ENCODE measurements around the gene SNX10. TPM values are rescaled to one million over a fixed set of nuclear protein-coding genes. Genes with fewer than 3 reads are reported as not detected.

The SNX10 gene
- total and polyA plus RNA-seq, 2 of the 8 experiments (the other 6 are each of a cell fraction or from before 2014, with no cell fraction given), result 4.4 to 9.6 TPM

- Histone ChIP-seq H4K20me1 (replicated peaks in 1 of 2; ENCODE audit: control insufficient read depth in 1 of 2, insufficient read depth in 2 of 2, low read length in 2 of 2) (no peaks in the 10 kb centered on the region), H4K8ac (ENCODE audit: extremely low read depth, insufficient read depth, low read length) (no peak overlapping the region), H3K36me3 (ENCODE audit: control insufficient read depth in 2 of 4, insufficient read depth in 4 of 4, low read length in 3 of 4) (no peaks in the 10 kb centered on the region), H3K14ac (ENCODE audit: insufficient read length) (no peak overlapping the region), H2BK5ac (ENCODE audit: low read depth, low read length) (no peak overlapping the region), H3K56ac (replicated peaks; ENCODE audit: insufficient read length, low read depth, low read length) (no peak overlapping the region), H2AK5ac (ENCODE audit: low read depth, low read length) (no peak overlapping the region), H2BK120ac (replicated peaks; ENCODE audit: low read depth, low read length) (no peak overlapping the region), H3K27me3 (replicated peaks in 1 of 4; ENCODE audit: control insufficient read depth in 3 of 4, extremely low read depth in 1 of 4, insufficient read depth in 3 of 4, low read length in 3 of 4) (no peaks in the 10 kb centered on the region), H3K4me1 (replicated peaks in 1 of 4; ENCODE audit: control insufficient read depth in 3 of 4, insufficient read depth in 4 of 4, low read length in 3 of 4) (no peaks in the 10 kb centered on the region; a peak in 2 of 7 replicates), H3K4me3 (ENCODE audit: extremely low read depth in 1 of 4, insufficient read depth in 2 of 4, low read depth in 3 of 4, low read length in 4 of 4) (no peak overlapping the region), H3K9me3 (ENCODE audit: insufficient read depth in 2 of 2, low read depth in 1 of 2, low read length in 1 of 2) (no peaks in the 10 kb centered on the region), H4K91ac (replicated peaks; ENCODE audit: insufficient read length, low read length) (no peak overlapping the region), H3K79me1 (ENCODE audit: low read depth, low read length) (no peaks in the 10 kb centered on the region), H3K18ac (ENCODE audit: extremely low read depth, low read length) (no peak overlapping the region), H3K23ac (ENCODE audit: insufficient read length) (no peak overlapping the region), H2BK15ac (ENCODE audit: low read length) (no peak overlapping the region), H4K5ac (ENCODE audit: insufficient read length, low read depth, low read length) (no peak overlapping the region), H2BK12ac (ENCODE audit: low read depth, low read length) (no peak overlapping the region), H3K27ac (ENCODE audit: low read depth, low read length) (no peak overlapping the region), H3K79me2 (ENCODE audit: control insufficient read depth in 1 of 2, insufficient read depth in 2 of 2, low read length in 2 of 2) (no peaks in the 10 kb centered on the region), H2BK20ac (ENCODE audit: low read length) (no peak overlapping the region), H3K4me2 (ENCODE audit: insufficient read depth in 1 of 2, low read depth in 2 of 2, low read length in 2 of 2) (no peak overlapping the region), H3K9ac (replicated peaks in 1 of 4; ENCODE audit: extremely low read depth in 1 of 4, low read depth in 3 of 4, low read length in 3 of 4) (no peak overlapping the region), H3K4ac (replicated peaks; ENCODE audit: insufficient read length, low read depth, low read length) (no peak overlapping the region), H3K23me2 (ENCODE audit: low read depth, low read length) (no peaks in the 10 kb centered on the region), H2AFZ (ENCODE audit: low read length) (no peak overlapping the region)
- FAIRE-seq, result no peak
- WGBS, 2 experiments (ENCODE audit: extremely low coverage in 1 of 2, insufficient coverage in 1 of 2, insufficient read length in 1 of 2, insufficient replicate concordance in 2 of 2, low coverage in 1 of 2, low lambda C conversion rate in 2 of 2, missing lambda C conversion rate in 1 of 2), result 85% methylated on average over 3 of the region's 3 CpGs; no CpG with 5 or more reads in 1 of the 2 experiments
- no peak for TF ChIP-seq CHD1 (IDR thresholded peaks at IDR 0.05; ENCODE audit: low read depth, low read length)
- TF ChIP-seq ZNF274 (IDR thresholded peaks at IDR 0.05; ENCODE audit: borderline replicate concordance, extremely low read depth, low read length), result no peak
- no peak for TF ChIP-seq KDM4A (IDR thresholded peaks at IDR 0.05; ENCODE audit: low read depth, low read length, severe bottlenecking)
- TF ChIP-seq ASH2L (IDR thresholded peaks at IDR 0.05; ENCODE audit: low read length), result no peak
- no peak for TF ChIP-seq CTBP2 (IDR thresholded peaks at IDR 0.05; ENCODE audit: borderline replicate concordance, insufficient read depth, insufficient read length, low read length)
- TF ChIP-seq SAP30 (IDR thresholded peaks at IDR 0.05; ENCODE audit: insufficient read depth, insufficient replicate concordance, low read length), result no peak
- ChIA-PET POLR2A (ENCODE audit: partially characterized antibody) (interaction anchor here (1.7 kb wide), 1 partner anchor 415 kb away, joined by 3 read pairs; no protein-coding TSS in a partner anchor), CTCF (ENCODE audit: partially characterized antibody) (interaction anchor here (1.0 to 2.3 kb wide), 6 partner anchors 8 to 469 kb away, joined by 3 to 7 read pairs (median 3); no protein-coding TSS in a partner anchor)
- no peak for DNase-seq (ENCODE audit: low read depth in 1 of 2, low spot score in 2 of 2)
These were observed 70.0 kb downstream of the SNX10 start for GRCh38 chr7:26361637-26362036.

Data from H1 (cell line).